Panc1 (cell line): Measurements from ENCODE around the gene ZNF18. TPM values are rescaled to one million over a fixed set of nuclear protein-coding genes. Genes with fewer than 3 reads are reported as not detected.
A peak's percentile ranks its signal among the peaks of the same experiment; 100 is the strongest.

Experiments
- ATAC-seq: fragments of 200-7000 bp; cut with Tn5 transposase; 2 replicates; pipeline ENCODE4 v1.9.1; 2020; ENCODE audit warnings: mild to moderate bottlenecking, moderate library complexity
- BruUV-seq: library from RNA; stranded (reverse); fragments of 400-500 nt; replicated peaks from 2 replicates; lab custom pipeline; 2021; lab: Mats Ljungman, UMichigan
- CTCF ChIA-PET: fragments of 300-600 bp; sonication (Branson Sonifier 250); formaldehyde crosslinking; loops from one replicate; lab custom pipeline; 2022; ENCODE audit warnings: antibody characterized with exemption; lab: Charles Lee
- POLR2A ChIA-PET: fragments of 300-600 bp; sonication (Branson Sonifier 250); formaldehyde crosslinking; loops from one replicate; lab custom pipeline; 2022; ENCODE audit warnings: antibody characterized with exemption; lab: Charles Lee
- DNase-seq: peaks from one replicate; pipeline ENCODE4 v3.0.0-alpha.2; 2010; ENCODE audit warnings: low read depth, low spot score
- H3K27ac ChIP-seq: 2 replicates; pipeline ENCODE4 v1.5.1; 2011; ENCODE audit warnings: mild to moderate bottlenecking, low read length, inconsistent platforms
- H3K27me3 ChIP-seq: fragments of 200-500 bp; sonication (Bioruptor generic); 2 replicates; pipeline ENCODE4 v1.6.0; 2014; ENCODE audit warnings: low read length, inconsistent platforms; ENCODE audit not compliant: control insufficient read depth, insufficient read depth
- H3K36me3 ChIP-seq: fragments of 200-500 bp; sonication (Bioruptor generic); 2 replicates; pipeline ENCODE4 v1.5.1; 2014; ENCODE audit warnings: inconsistent platforms, mild to moderate bottlenecking, low read length, moderate library complexity; ENCODE audit not compliant: control insufficient read depth, insufficient read depth
- H3K4me1 ChIP-seq: 2 replicates; pipeline ENCODE4 v1.5.1; 2011; ENCODE audit warnings: inconsistent platforms, mild to moderate bottlenecking, low read length, moderate library complexity; ENCODE audit not compliant: control insufficient read depth, insufficient read depth
- H3K4me3 ChIP-seq, 2 experiments: 2 replicates each; pipeline ENCODE4 v1.5.1; 2011 to 2012; ENCODE audit warnings: low read depth in 2 of 2, low read length in 2 of 2, mild to moderate bottlenecking in 2 of 2, inconsistent platforms in 1 of 2, moderate library complexity in 1 of 2
- H3K9me3 ChIP-seq: fragments of 200-500 bp; sonication (Bioruptor generic); 2 replicates; pipeline ENCODE4 v1.5.1; 2014; ENCODE audit warnings: low read depth, mild to moderate bottlenecking, inconsistent platforms, low read length, moderate library complexity; ENCODE audit not compliant: control insufficient read depth, insufficient read depth
- CTCF ChIP-seq: fragments of 450-650 bp; IDR thresholded peaks from 2 replicates; pipeline ENCODE4 v1.5.1; 2017; ENCODE audit warnings: mild to moderate bottlenecking
- POLR2AphosphoS5 ChIP-seq: IDR thresholded peaks from 2 replicates; pipeline ENCODE4 v1.6.1; 2012; ENCODE audit warnings: mild to moderate bottlenecking, low read depth, low read length, moderate library complexity
- SIN3A ChIP-seq: IDR thresholded peaks from 2 replicates; pipeline ENCODE4 v1.6.1; 2012; ENCODE audit warnings: low read depth, mild to moderate bottlenecking, low read length, moderate library complexity, borderline replicate concordance; ENCODE audit not compliant: insufficient read depth
- TCF7L2 ChIP-seq: IDR thresholded peaks from 2 replicates; pipeline ENCODE4 v1.6.1; 2011; ENCODE audit warnings: mild to moderate bottlenecking, low read depth, low read length, inconsistent platforms
- in situ Hi-C: cut with HindIII; loops from 2 replicates; pipeline ENCODE4 v1.10.0; 2016; ENCODE audit warnings: low sequenced_read_pairs, low pct_unique_long_range_greater_than_20kb
- intact Hi-C: fragments of 100-400 bp; cut with micrococcal nuclease; formaldehyde crosslinking; loops from one replicate; pipeline ENCODE4 v1.10.0; 2022; ENCODE audit not compliant: unreplicated experiment
- total RNA-seq: library from RNA; stranded (reverse); gene quantifications from one replicate; pipeline ENCODE4 v1.2.1, GENCODE V29; 2021; ENCODE audit not compliant: unreplicated experiment
- TF ChIP-seq, protein P1 (sequence below), 2 experiments: IDR thresholded peaks; 2 replicates each; pipeline ENCODE4 v1.6.1; 2011 to 2012; ENCODE audit warnings: low read depth in 2 of 2, control low read depth in 1 of 2, low read length in 1 of 2, mild to moderate bottlenecking in 1 of 2, moderate library complexity in 1 of 2; ENCODE audit not compliant: insufficient read depth in 1 of 2

ZNF18 gene
- total RNA-seq, 1 experiment from 2014 or later: 7.4 TPM

- DNase-seq (no peak), ATAC-seq (no peak)
- Histone ChIP-seq H3K27me3 (no peaks in the 10 kb centered on the region), H3K9me3 (no peaks in the 10 kb centered on the region), H3K27ac (peak overlapping the region; percentile 91), H3K4me3 (peak overlapping the region; percentile 65 to 83), H3K36me3 (no peaks in the 10 kb centered on the region; the same call in 1 of the 2 replicates), H3K4me1 (no peaks in the 10 kb centered on the region; the same call in 1 of the 2 replicates)
- BruUV-seq: no TSS peak
- ChIA-PET POLR2A (interaction anchor here (1.0 kb wide), 1 partner anchor 12 kb away, joined by 4 read pairs; no protein-coding TSS in a partner anchor), CTCF (no interaction called here)
- intact Hi-C loops (no loop called here), in situ Hi-C loops (no loop called here)
- TF ChIP-seq POLR2AphosphoS5 (no peak), TCF7L2 (no peak)
Measured at GRCh38 chr17:11997972-11998233, 628 bp upstream of the ZNF18 start.

GRCh38 chr17:11996722-11997146, 541 bp downstream of the ZNF18 start:
- H3K27me3 ChIP-seq: no peaks in the 10 kb centered on the region
- ChIA-PET POLR2A (interaction anchor here (0.5 to 1.0 kb wide), 4 partner anchors 10 to 1211 kb away, joined by 3 to 8 read pairs (median 4); no protein-coding TSS in a partner anchor), CTCF (no interaction called here)
- BruUV-seq: no TSS peak
- in situ Hi-C loops (no loop called here), intact Hi-C loops (no loop called here)
- no peaks in the 10 kb centered on the region for H3K9me3 ChIP-seq
- H3K4me1 ChIP-seq: no peaks in the 10 kb centered on the region; the same call in 1 of the 2 replicates
- H3K27ac ChIP-seq: peak overlapping the region; percentile 91
- TF ChIP-seq CTCF (no peak), POLR2AphosphoS5 (no peak), SIN3A (no peak), TCF7L2 (no peak)
- TF ChIP-seq, protein P1, sequence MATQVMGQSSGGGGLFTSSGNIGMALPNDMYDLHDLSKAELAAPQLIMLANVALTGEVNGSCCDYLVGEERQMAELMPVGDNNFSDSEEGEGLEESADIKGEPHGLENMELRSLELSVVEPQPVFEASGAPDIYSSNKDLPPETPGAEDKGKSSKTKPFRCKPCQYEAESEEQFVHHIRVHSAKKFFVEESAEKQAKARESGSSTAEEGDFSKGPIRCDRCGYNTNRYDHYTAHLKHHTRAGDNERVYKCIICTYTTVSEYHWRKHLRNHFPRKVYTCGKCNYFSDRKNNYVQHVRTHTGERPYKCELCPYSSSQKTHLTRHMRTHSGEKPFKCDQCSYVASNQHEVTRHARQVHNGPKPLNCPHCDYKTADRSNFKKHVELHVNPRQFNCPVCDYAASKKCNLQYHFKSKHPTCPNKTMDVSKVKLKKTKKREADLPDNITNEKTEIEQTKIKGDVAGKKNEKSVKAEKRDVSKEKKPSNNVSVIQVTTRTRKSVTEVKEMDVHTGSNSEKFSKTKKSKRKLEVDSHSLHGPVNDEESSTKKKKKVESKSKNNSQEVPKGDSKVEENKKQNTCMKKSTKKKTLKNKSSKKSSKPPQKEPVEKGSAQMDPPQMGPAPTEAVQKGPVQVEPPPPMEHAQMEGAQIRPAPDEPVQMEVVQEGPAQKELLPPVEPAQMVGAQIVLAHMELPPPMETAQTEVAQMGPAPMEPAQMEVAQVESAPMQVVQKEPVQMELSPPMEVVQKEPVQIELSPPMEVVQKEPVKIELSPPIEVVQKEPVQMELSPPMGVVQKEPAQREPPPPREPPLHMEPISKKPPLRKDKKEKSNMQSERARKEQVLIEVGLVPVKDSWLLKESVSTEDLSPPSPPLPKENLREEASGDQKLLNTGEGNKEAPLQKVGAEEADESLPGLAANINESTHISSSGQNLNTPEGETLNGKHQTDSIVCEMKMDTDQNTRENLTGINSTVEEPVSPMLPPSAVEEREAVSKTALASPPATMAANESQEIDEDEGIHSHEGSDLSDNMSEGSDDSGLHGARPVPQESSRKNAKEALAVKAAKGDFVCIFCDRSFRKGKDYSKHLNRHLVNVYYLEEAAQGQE (IDR thresholded peaks at IDR 0.05; ENCODE audit: insufficient read depth in 1 of 2, low read depth in 2 of 2, low read length in 1 of 2): no peak
- H3K36me3 ChIP-seq: no peaks in the 10 kb centered on the region; the same call in 1 of the 2 replicates
- DNase-seq (no peak), ATAC-seq (no peak)
- H3K4me3 ChIP-seq: peak overlapping the region; percentile 83 to 88

GRCh38 chr17:11991461-11991860, 5.8 kb downstream of the ZNF18 start:
- Histone ChIP-seq H3K4me3 (no peak overlapping the region), H3K4me1 (no peaks in the 10 kb centered on the region; the same call in 1 of the 2 replicates), H3K27me3 (no peaks in the 10 kb centered on the region), H3K27ac (no peak overlapping the region), H3K9me3 (no peaks in the 10 kb centered on the region), H3K36me3 (no peaks in the 10 kb centered on the region; the same call in 1 of the 2 replicates)
- in situ Hi-C loops: no loop called here
- POLR2A ChIA-PET: no interaction called here
- DNase-seq (no peak), ATAC-seq (no peak)
- CTCF ChIA-PET: interaction anchor here (0.7 kb wide), 1 partner anchor 52 kb away, joined by 3 read pairs; no protein-coding TSS in a partner anchor
- no TSS peak for BruUV-seq
- intact Hi-C loops: no loop called here
- TF ChIP-seq POLR2AphosphoS5 (no peak), SIN3A (no peak), TCF7L2 (no peak), CTCF (no peak)
- TF ChIP-seq, protein P1 (IDR thresholded peaks at IDR 0.05; ENCODE audit: insufficient read depth in 1 of 2, low read depth in 2 of 2, low read length in 1 of 2): no peak
